ENCODE data around the gene NPY4R2.
"Not testable (repeated sequence)": the region's sequence is repeated elsewhere in the genome, so short reads cannot be mapped to it uniquely, and the experiment has no call there.

DNA sequence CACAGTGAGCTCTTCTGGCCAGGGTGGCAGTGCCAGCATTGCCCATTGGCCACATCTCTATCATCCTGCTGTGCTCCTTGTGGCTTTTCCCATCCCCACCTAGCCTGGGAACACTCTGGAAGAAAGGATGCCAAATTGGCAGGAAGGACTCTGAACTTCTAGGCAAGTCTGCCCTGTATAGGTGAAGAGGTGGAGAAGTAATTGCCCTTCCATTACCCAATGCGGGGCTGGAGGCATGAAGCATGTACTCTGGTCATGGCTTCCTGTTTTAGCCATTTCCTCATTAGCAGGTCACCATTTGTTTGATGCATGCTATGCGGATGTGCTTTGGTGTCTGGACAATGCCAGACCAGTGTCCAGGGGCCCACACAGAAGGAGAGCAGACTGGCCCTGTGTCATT, 32.1 kb upstream of the NPY4R2 start:
- TF ChIP-seq, protein P1, sequence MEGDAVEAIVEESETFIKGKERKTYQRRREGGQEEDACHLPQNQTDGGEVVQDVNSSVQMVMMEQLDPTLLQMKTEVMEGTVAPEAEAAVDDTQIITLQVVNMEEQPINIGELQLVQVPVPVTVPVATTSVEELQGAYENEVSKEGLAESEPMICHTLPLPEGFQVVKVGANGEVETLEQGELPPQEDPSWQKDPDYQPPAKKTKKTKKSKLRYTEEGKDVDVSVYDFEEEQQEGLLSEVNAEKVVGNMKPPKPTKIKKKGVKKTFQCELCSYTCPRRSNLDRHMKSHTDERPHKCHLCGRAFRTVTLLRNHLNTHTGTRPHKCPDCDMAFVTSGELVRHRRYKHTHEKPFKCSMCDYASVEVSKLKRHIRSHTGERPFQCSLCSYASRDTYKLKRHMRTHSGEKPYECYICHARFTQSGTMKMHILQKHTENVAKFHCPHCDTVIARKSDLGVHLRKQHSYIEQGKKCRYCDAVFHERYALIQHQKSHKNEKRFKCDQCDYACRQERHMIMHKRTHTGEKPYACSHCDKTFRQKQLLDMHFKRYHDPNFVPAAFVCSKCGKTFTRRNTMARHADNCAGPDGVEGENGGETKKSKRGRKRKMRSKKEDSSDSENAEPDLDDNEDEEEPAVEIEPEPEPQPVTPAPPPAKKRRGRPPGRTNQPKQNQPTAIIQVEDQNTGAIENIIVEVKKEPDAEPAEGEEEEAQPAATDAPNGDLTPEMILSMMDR (IDR thresholded peaks at IDR 0.05 in 8 of 11, conservative IDR thresholded peaks at IDR 0.05 in 3 of 11): not testable (repeated sequence)
- not testable (repeated sequence) for TF ChIP-seq POLR2A, POLR2AphosphoS5 (IDR thresholded peaks at IDR 0.05)

All from spleen (tissue), 7 donors.